IPS-18a (cell line): ENCODE data around the gene CPD.
"Not testable (repeated sequence)": the region's sequence is repeated elsewhere in the genome, so short reads cannot be mapped to it uniquely, and the experiment has no call there.

Experiments
- H3K27ac ChIP-seq: one replicate; pipeline ENCODE4 v1.5.1; 2013; ENCODE audit warnings: low read length
- H3K27me3 ChIP-seq: one replicate; pipeline ENCODE4 v1.6.1; 2013; ENCODE audit warnings: mild to moderate bottlenecking, low read length; ENCODE audit not compliant: control insufficient read depth, insufficient read depth
- H3K36me3 ChIP-seq: one replicate; pipeline ENCODE4 v1.6.1; 2013; ENCODE audit warnings: low read depth, low read length; ENCODE audit not compliant: control insufficient read depth
- H3K4me1 ChIP-seq: one replicate; pipeline ENCODE4 v1.6.1; 2013; ENCODE audit warnings: low read depth, low read length; ENCODE audit not compliant: control insufficient read depth
- H3K4me3 ChIP-seq: one replicate; pipeline ENCODE4 v1.5.1; 2013; ENCODE audit warnings: low read length
- H3K9ac ChIP-seq: one replicate; pipeline ENCODE4 v1.6.1; 2013; ENCODE audit warnings: mild to moderate bottlenecking, low read length, moderate library complexity
- H3K9me3 ChIP-seq: one replicate; pipeline ENCODE4 v1.6.1; 2013; ENCODE audit warnings: low read depth, low read length; ENCODE audit not compliant: control insufficient read depth

Gene CPD

DNA sequence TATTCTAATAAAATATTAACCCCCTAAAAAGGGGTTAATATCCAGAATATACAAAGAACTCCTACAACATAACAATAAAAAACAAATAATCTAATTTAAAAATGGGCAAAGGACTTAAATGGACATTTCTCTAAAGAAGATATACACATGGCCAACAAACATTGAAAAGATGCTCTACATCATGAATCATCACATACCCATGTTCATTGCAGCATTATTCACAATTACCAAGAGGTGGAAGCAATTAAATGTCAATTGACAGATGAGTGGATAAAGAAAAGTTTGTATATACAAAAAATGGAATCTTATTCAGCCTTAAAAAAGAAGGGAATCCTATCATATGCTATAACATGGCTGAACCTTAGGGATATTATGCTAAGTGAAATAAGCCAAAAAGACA lies 36.8 kb downstream of the CPD start:
- H3K27ac ChIP-seq, result no peak overlapping the region
- no peaks in the 10 kb centered on the region for H3K9me3 ChIP-seq
- no peaks in the 10 kb centered on the region for H3K4me1 ChIP-seq
- no peak overlapping the region for H3K4me3 ChIP-seq
- H3K27me3 ChIP-seq, result no peaks in the 10 kb centered on the region
- H3K36me3 ChIP-seq, result no peaks in the 10 kb centered on the region
- no peak overlapping the region for H3K9ac ChIP-seq

DNA sequence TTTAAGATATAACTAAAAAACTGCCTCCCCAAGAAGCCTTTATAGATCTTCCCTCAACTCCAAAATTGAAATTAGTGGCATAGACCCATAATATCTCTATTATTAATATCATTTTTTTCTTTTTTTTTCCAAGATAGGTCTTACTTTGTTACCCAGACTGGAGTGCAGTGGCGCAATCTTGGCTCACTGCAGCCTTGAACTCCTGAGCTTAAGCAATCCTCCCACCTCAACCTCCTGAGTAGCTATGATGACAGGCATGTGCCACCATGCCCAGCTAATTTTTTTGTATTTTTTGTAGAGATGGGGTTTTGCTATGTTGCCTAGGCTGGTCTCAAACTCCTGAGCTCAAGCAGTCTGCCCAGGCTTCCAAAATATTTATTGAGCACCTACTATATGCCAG lies 39.3 kb downstream of the CPD start:
- H3K27ac ChIP-seq, H3K27me3 ChIP-seq, H3K4me3 ChIP-seq, H3K4me1 ChIP-seq, H3K9ac ChIP-seq, H3K9me3 ChIP-seq: not testable (repeated sequence)
- peaks cover 10% of the 10 kb centered on the region for H3K36me3 ChIP-seq

DNA sequence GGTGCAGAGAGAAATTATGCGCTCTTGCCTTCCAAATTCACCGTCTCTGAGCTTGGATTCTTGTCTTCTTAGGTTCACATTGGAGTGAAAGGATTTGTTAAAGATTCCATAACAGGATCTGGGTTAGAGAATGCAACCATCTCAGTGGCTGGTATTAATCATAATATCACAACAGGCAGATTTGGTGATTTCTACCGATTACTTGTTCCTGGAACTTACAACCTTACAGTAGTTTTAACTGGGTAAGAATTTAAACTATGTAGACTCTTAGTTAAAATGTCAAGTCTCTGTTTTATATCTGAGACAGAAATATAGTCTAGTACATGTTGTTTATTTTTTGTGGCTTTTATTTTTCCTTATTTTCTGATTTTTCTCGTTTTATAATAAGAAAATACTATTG lies 42.9 kb downstream of the CPD start:
- H3K9ac ChIP-seq, result no peak overlapping the region
- peaks cover 13% of the 10 kb centered on the region for H3K36me3 ChIP-seq
- H3K4me3 ChIP-seq, result no peak overlapping the region
- H3K4me1 ChIP-seq, result peaks cover 7% of the 10 kb centered on the region
- no peaks in the 10 kb centered on the region for H3K9me3 ChIP-seq
- no peaks in the 10 kb centered on the region for H3K27me3 ChIP-seq
- H3K27ac ChIP-seq, result no peak overlapping the region

GRCh38 chr17:30422171-30422570 lies 43.4 kb downstream of the CPD start:
- Histone ChIP-seq H3K9ac (no peak overlapping the region), H3K4me3 (no peak overlapping the region), H3K36me3 (peaks cover 13% of the 10 kb centered on the region), H3K4me1 (peaks cover 7% of the 10 kb centered on the region), H3K27me3 (no peaks in the 10 kb centered on the region), H3K27ac (no peak overlapping the region), H3K9me3 (no peaks in the 10 kb centered on the region)

DNA sequence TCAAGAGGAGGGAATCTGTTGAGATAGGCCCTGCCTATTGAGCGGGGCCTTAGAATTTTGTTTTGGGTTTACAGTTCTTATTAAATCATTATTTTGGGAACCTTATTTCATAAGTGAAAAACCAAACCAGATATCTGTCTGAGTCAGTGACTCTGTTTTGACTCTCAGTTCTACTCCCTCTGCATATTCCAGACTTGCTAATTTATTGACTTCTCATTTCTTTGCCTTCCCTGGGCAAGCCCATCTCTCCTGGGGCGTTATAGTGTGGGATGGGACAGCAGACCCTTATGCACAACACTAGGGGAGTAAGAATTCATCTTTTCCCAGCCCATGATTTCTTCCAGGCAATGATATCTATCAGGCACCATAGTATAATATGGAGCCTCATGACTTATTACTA lies 45.7 kb downstream of the CPD start:
- H3K27ac ChIP-seq, result no peak overlapping the region
- H3K36me3 ChIP-seq, result peaks cover 13% of the 10 kb centered on the region

GRCh38 chr17:30426292-30426691 lies 47.6 kb downstream of the CPD start:
- Histone ChIP-seq H3K9ac (no peak overlapping the region), H3K27ac (no peak overlapping the region), H3K36me3 (peaks cover 11% of the 10 kb centered on the region), H3K27me3 (no peaks in the 10 kb centered on the region), H3K4me3 (no peak overlapping the region), H3K4me1 (peaks cover 7% of the 10 kb centered on the region), H3K9me3 (no peaks in the 10 kb centered on the region)

More for the DNA sequence above, 45.7 kb downstream of the CPD start:
- Histone ChIP-seq H3K4me3 (no peak overlapping the region), H3K9ac (no peak overlapping the region), H3K27me3 (no peaks in the 10 kb centered on the region), H3K9me3 (no peaks in the 10 kb centered on the region), H3K4me1 (peaks cover 7% of the 10 kb centered on the region)

GRCh38 chr17:30427611-30428010 lies 48.9 kb downstream of the CPD start:
- Histone ChIP-seq H3K9ac (no peak overlapping the region), H3K36me3 (peaks cover 13% of the 10 kb centered on the region), H3K9me3 (no peaks in the 10 kb centered on the region), H3K4me3 (no peak overlapping the region), H3K27ac (no peak overlapping the region), H3K27me3 (no peaks in the 10 kb centered on the region), H3K4me1 (peaks cover 7% of the 10 kb centered on the region)

- Histone ChIP-seq H3K9ac (no peak overlapping the region), H3K27me3 (no peaks in the 10 kb centered on the region), H3K36me3 (peaks cover 6% of the 10 kb centered on the region), H3K4me3 (no peak overlapping the region), H3K9me3 (no peaks in the 10 kb centered on the region), H3K4me1 (peaks cover 7% of the 10 kb centered on the region), H3K27ac (no peak overlapping the region)
These were observed 50.4 kb downstream of the CPD start for GRCh38 chr17:30429155-30429554.

DNA sequence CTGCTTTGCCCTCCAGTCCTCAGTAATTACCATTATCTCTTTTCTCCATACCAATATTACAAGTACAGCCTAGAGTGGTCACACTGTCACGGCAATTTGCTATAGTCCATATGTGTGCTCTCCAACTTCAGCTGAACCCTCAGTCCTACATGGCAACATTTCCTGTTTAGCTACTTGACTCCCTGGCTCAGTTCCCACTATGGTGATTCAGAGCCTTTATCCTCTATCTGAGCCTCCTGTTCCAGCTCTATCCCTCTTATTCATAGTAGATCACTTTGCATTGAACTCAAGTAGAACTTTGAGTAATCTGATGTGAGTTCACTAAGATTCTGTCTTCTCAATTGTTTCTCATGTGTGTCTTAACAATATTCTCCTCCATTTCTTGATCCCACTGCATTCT lies 54.8 kb downstream of the CPD start:
- no peak overlapping the region for H3K9ac ChIP-seq
- peaks cover 6% of the 10 kb centered on the region for H3K36me3 ChIP-seq
- H3K27ac ChIP-seq, result no peak overlapping the region
- no peaks in the 10 kb centered on the region for H3K9me3 ChIP-seq
- H3K27me3 ChIP-seq, result no peaks in the 10 kb centered on the region
- no peak overlapping the region for H3K4me3 ChIP-seq
- H3K4me1 ChIP-seq, result no peaks in the 10 kb centered on the region

DNA sequence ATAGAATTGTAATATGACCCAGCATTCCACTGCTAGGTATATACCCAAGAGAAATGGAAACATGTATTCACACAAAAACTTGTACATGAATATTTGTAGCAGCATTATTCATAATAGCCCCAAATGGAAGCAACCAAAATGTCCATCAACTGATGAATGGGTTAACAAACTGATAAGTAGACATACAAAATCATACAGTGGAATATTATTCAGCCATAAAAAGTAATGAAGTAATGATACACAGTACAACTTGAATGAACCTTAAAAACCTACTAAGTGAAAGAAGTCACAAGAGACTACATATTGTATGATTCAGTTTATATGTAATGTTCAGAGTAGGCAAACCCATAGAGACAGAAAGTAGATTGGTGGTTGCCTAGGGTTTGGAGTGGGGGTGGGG lies 58.0 kb downstream of the CPD start:
- H3K36me3 ChIP-seq, result peaks cover 6% of the 10 kb centered on the region

DNA sequence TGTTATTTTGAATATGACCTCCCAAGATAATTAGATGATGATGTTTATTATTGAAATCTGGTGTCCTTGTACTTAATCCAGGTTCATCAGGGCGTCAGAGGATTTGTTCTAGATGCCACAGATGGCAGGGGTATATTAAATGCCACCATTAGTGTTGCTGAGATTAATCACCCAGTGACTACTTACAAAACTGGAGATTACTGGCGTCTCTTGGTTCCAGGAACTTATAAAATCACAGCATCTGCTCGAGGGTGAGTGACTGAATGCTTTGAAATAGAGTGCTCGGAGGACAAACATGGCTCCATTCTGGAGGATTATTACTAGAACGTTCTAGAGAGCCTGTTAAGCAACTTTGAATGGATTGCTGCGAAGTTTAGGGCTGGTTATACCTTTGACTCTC lies 65.0 kb downstream of the CPD start:
- H3K9me3 ChIP-seq, result no peaks in the 10 kb centered on the region
- no peaks in the 10 kb centered on the region for H3K36me3 ChIP-seq
- no peaks in the 10 kb centered on the region for H3K4me1 ChIP-seq
- H3K27me3 ChIP-seq, result no peaks in the 10 kb centered on the region
- no peak overlapping the region for H3K4me3 ChIP-seq
- no peak overlapping the region for H3K9ac ChIP-seq
- no peak overlapping the region for H3K27ac ChIP-seq

More for the DNA sequence above, 58.0 kb downstream of the CPD start:
- Histone ChIP-seq H3K4me3 (no peak overlapping the region), H3K4me1 (no peaks in the 10 kb centered on the region), H3K27ac (no peak overlapping the region), H3K27me3 (no peaks in the 10 kb centered on the region), H3K9ac (no peak overlapping the region), H3K9me3 (no peaks in the 10 kb centered on the region)

DNA sequence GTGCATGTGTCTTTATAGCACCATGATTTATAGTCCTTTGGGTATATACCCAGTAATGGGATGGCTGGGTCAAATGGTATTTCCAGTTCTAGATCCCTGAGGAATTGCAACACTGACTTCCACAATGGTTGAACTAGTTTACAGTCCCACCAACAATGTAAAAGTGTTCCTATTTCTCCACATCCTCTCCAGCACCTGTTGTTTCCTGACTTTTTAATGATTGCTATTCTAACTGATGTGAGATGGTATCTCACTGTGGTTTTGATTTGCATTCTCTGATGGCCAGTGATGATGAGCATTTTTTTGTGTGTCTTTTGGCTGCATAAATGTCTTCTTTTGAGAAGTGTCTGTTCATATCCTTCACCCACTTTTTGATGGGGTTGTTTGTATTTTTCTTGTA lies 67.9 kb downstream of the CPD start:
- H3K27me3 ChIP-seq, H3K27ac ChIP-seq, H3K9me3 ChIP-seq, H3K36me3 ChIP-seq, H3K4me1 ChIP-seq, H3K9ac ChIP-seq, H3K4me3 ChIP-seq: not testable (repeated sequence)
